ENCODE measurements around the gene RARB.
A peak's percentile ranks its signal among the peaks of the same experiment; 100 is the strongest.

RARB gene

DNA sequence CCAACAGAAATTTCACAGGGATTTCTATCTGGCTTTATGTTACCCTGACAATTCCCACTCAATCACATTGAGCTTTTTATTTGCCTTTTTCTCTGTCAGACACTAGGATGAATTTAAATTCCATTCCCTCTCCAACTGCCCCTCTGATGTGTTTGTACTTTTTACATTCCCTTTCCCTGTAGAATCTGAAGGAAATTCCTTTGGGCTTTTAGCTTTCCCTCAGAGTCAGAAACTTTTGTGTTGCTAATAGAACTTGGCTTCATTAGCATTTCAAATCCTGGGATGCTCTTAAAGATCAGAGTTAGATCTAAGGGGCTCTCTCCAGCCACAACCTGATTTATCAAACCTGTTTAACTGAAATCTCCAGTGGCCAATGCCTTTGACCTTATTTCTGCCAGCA lies 7.9 kb upstream of the RARB start:
- DNase-seq (ENCODE audit: extremely low read depth, low read depth), result no peak
- H3K4me3 ChIP-seq (replicated peaks; ENCODE audit: low read depth, low read length), result no peak overlapping the region
- TF ChIP-seq, protein P1, sequence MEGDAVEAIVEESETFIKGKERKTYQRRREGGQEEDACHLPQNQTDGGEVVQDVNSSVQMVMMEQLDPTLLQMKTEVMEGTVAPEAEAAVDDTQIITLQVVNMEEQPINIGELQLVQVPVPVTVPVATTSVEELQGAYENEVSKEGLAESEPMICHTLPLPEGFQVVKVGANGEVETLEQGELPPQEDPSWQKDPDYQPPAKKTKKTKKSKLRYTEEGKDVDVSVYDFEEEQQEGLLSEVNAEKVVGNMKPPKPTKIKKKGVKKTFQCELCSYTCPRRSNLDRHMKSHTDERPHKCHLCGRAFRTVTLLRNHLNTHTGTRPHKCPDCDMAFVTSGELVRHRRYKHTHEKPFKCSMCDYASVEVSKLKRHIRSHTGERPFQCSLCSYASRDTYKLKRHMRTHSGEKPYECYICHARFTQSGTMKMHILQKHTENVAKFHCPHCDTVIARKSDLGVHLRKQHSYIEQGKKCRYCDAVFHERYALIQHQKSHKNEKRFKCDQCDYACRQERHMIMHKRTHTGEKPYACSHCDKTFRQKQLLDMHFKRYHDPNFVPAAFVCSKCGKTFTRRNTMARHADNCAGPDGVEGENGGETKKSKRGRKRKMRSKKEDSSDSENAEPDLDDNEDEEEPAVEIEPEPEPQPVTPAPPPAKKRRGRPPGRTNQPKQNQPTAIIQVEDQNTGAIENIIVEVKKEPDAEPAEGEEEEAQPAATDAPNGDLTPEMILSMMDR (IDR thresholded peaks at IDR 0.05; ENCODE audit: low read depth, low read length, missing control alignments), result no peak

- H3K4me3 ChIP-seq (replicated peaks; ENCODE audit: low read depth, low read length), result no peak overlapping the region
- DNase-seq (ENCODE audit: extremely low read depth, low read depth), result no peak
- TF ChIP-seq, protein P1 (IDR thresholded peaks at IDR 0.05; ENCODE audit: low read depth, low read length, missing control alignments), result no peak
Measured at GRCh38 chr3:25420885-25421284, 7.2 kb upstream of the RARB start.

DNA sequence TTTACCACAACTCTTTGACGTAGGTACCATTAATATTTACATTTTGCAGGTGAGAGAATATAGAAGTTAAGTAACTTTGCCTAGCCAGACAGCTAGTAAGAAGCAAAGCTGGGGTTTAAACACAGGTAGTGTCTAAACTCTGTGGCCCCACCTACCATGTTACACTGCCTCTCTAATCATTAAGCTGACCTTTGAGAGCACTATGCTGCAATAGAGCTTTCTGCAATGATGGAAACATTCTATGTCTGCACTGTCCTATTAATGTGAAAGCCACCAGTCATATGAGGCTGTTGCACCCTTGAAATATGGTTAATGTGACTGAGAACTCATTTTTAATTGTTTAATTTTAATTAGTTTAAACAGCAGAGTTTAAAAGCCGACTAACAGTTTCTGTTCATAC lies 6.3 kb upstream of the RARB start:
- H3K4me3 ChIP-seq (replicated peaks; ENCODE audit: low read depth, low read length), result no peak overlapping the region
- DNase-seq (ENCODE audit: extremely low read depth, low read depth), result no peak
- TF ChIP-seq, protein P1 (IDR thresholded peaks at IDR 0.05; ENCODE audit: low read depth, low read length, missing control alignments), result no peak

DNA sequence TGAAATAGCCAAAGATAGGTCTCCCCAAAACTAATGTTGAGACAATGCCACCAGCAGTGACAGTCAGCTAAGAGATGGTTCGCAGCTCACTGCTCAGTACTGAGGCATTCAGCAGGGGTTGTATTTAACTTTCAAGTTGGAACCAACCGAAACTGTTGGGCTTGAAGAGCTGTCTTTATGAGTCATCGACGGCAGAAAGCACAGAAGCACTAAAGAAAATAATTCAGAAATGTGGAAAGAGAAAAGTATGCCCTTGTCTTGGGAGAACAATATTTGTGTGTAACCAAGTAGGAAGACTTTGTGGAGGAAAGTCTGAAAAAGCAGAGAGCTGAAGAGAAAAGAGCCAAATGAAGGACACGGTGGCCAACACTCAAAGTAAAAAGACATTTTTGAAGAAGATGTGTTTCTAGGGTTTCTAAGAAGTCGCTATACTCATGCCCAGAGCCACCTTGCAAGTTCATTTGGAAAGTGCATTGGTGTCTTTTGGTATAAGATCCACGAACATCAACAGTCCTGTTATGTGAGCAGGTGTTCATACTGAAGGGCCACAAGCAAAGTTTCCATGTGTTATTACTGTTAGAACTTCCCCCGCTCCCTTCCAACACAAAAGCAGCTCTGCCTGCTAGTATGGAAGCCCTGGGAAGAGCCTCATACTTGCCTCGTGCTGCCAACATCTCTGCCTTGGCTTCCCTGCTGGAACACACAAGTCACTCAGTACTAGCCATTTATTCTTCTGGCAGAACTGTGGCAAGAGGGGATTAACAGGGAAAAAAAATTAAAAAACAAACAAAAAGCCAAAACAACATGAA lies 4.1 kb upstream of the RARB start:
- no peak for DNase-seq (ENCODE audit: extremely low read depth, low read depth)
- TF ChIP-seq, protein P1 (IDR thresholded peaks at IDR 0.05; ENCODE audit: low read depth, low read length, missing control alignments), result no peak
- no peak overlapping the region for H3K4me3 ChIP-seq (replicated peaks; ENCODE audit: low read depth, low read length)

GRCh38 chr3:25424614-25425013 lies 3.4 kb upstream of the RARB start:
- no peak overlapping the region for H3K4me3 ChIP-seq (replicated peaks; ENCODE audit: low read depth, low read length)
- TF ChIP-seq, protein P1 (IDR thresholded peaks at IDR 0.05; ENCODE audit: low read depth, low read length, missing control alignments), result no peak
- no peak for DNase-seq (ENCODE audit: extremely low read depth, low read depth)

- no peak for DNase-seq (ENCODE audit: extremely low read depth, low read depth)
- TF ChIP-seq, protein P1 (IDR thresholded peaks at IDR 0.05; ENCODE audit: low read depth, low read length, missing control alignments), result no peak
Measured at GRCh38 chr3:25426408-25426807, 1.7 kb upstream of the RARB start.

DNA sequence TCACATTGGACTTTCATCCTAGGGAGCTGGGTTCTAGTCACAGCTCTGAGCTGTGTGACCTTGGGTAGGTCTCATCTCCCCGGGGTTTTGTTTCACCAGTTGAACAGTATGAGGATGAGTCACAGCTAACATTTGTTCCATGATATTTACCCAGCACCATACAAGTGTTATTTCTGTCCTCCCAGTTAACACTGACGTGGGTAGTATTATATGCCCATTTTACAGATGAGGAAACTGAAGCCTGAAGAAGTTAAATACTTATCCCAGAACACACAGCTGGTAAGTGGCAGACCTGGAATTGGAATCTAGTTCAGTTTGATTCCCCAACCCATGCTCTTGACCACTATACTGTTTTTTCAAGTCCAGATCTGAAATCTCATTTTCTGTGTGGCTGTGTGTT lies 908 bp upstream of the RARB start:
- no peak for DNase-seq (ENCODE audit: extremely low read depth, low read depth)
- TF ChIP-seq, protein P1 (IDR thresholded peaks at IDR 0.05; ENCODE audit: low read depth, low read length, missing control alignments), result no peak
- H3K4me3 ChIP-seq (replicated peaks; ENCODE audit: low read depth, low read length), result peak overlapping the region; percentile 47

More at GRCh38 chr3:25426408-25426807, 1.7 kb upstream of the RARB start:
- H3K4me3 ChIP-seq (replicated peaks; ENCODE audit: low read depth, low read length), result no peak overlapping the region

Data from HFF-Myc (cell line).